ENCODE measurements around the gene DCANP1. TPM values are rescaled to one million over a fixed set of nuclear protein-coding genes. Genes with fewer than 3 reads are reported as not detected.

The DCANP1 gene
- total RNA-seq, 2 experiments from 2014 or later: not detected

DNA sequence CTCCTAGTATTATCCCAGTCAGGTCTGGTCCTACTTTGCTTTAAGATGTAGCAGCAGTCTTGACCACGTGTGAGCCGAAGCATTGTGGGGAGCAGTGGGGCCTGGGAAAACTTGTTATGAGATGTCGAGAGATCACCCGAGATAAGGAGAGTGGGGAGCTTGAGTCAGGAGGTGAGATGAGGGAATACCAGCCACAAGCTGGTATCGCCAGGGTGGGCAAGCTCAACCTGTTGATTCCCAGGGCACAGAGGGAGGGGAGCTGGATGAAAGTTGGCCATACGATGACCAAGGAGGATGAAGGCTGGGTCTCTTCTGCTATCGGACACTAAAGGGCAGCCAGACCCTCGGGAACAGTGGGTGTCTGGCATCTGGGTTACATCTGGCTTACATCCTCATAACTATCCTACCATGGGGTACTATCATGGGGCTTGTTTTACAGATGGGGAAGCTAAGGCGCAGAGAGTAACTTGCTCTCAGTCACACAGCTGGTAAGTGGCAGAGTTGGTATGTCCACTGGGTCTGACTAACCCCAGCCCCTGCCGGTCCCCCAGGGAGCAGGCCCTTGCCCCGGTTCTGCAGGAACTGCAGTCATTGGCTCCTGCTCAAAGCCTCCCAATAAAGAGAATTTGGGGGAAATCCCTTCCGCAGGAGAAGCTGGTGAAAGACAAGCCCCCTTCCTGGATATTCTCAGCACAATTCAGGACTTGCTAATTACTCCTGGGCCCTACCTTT is 18.4 kb upstream of the DCANP1 start:
- Histone ChIP-seq H3K27ac (ENCODE audit: low read depth, low read length, poor library complexity, severe bottlenecking) (no peak overlapping the region), H3K4me3 (ENCODE audit: low read depth, low read length, poor library complexity, severe bottlenecking) (no peak overlapping the region), H3K9me2 (ENCODE audit: insufficient read depth, low read length) (no peaks in the 10 kb centered on the region), H3K4me1 (ENCODE audit: insufficient read depth, low read length, poor library complexity, severe bottlenecking) (no peaks in the 10 kb centered on the region), H3K4me2 (ENCODE audit: low read length) (no peak overlapping the region), H3K79me2 (ENCODE audit: insufficient read depth, low read depth, low read length) (no peaks in the 10 kb centered on the region), H3K9me3 (ENCODE audit: low read length) (no peaks in the 10 kb centered on the region), H2AFZ (ENCODE audit: low read length) (no peak overlapping the region), H3K36me3 (ENCODE audit: insufficient read depth, low read length) (no peaks in the 10 kb centered on the region), H4K20me1 (ENCODE audit: insufficient read depth, low read length) (no peaks in the 10 kb centered on the region)
- POLR2A ChIA-PET: no interaction called here
- TF ChIP-seq, protein P1, sequence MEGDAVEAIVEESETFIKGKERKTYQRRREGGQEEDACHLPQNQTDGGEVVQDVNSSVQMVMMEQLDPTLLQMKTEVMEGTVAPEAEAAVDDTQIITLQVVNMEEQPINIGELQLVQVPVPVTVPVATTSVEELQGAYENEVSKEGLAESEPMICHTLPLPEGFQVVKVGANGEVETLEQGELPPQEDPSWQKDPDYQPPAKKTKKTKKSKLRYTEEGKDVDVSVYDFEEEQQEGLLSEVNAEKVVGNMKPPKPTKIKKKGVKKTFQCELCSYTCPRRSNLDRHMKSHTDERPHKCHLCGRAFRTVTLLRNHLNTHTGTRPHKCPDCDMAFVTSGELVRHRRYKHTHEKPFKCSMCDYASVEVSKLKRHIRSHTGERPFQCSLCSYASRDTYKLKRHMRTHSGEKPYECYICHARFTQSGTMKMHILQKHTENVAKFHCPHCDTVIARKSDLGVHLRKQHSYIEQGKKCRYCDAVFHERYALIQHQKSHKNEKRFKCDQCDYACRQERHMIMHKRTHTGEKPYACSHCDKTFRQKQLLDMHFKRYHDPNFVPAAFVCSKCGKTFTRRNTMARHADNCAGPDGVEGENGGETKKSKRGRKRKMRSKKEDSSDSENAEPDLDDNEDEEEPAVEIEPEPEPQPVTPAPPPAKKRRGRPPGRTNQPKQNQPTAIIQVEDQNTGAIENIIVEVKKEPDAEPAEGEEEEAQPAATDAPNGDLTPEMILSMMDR (conservative IDR thresholded peaks at IDR 0.05; ENCODE audit: low read length): no peak
- no peak for TF ChIP-seq EZH2phosphoT487 (IDR thresholded peaks at IDR 0.05; ENCODE audit: borderline replicate concordance, low read depth, low read length)
- BruUV-seq (replicated peaks): no TSS peak
- no peak for DNase-seq (ENCODE audit: low spot score)
- CTCF ChIA-PET (ENCODE audit: unreplicated experiment): no interaction called here
- intact Hi-C loops (cut with micrococcal nuclease; ENCODE audit: unreplicated experiment): loop anchor here (10.0 kb wide), 1 partner anchor 369 kb away; the partner anchor contains the start of gene SLC25A48

DNA sequence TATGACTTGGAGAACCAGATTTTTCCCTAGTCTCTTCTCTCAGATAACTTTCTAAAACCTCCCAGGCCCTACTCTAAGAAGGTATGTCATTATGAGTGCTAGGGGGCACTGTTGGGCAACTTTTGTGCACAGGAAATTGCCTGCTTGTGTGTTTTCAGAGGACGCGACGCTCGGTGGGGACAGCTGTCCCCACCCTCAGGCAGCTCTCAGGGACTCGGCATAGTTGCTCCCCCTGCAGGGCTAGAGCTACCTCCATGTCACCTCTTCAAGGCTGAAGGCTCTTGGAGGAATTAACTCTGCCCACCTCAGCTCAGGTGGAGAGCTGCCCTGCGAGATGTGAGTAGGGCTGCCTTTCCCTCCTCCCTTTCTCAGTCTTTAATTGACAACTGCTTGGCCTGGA is 15.2 kb upstream of the DCANP1 start:
- no peaks in the 10 kb centered on the region for H4K20me1 ChIP-seq (ENCODE audit: insufficient read depth, low read length)
- no peaks in the 10 kb centered on the region for H3K9me3 ChIP-seq (ENCODE audit: low read length)
- no peak overlapping the region for H3K4me3 ChIP-seq (ENCODE audit: low read depth, low read length, poor library complexity, severe bottlenecking)
- no peak overlapping the region for H3K27ac ChIP-seq (ENCODE audit: low read depth, low read length, poor library complexity, severe bottlenecking)
- no peaks in the 10 kb centered on the region for H3K79me2 ChIP-seq (ENCODE audit: insufficient read depth, low read depth, low read length)
- peak; percentile 85 for DNase-seq (ENCODE audit: low spot score)
- no TSS peak for BruUV-seq (replicated peaks)
- no peak for TF ChIP-seq EZH2phosphoT487 (IDR thresholded peaks at IDR 0.05; ENCODE audit: borderline replicate concordance, low read depth, low read length)
- TF ChIP-seq, protein P1 (conservative IDR thresholded peaks at IDR 0.05; ENCODE audit: low read length): peak; percentile 83
- no peak overlapping the region for H3K4me2 ChIP-seq (ENCODE audit: low read length)
- POLR2A ChIA-PET: no interaction called here
- CTCF ChIA-PET (ENCODE audit: unreplicated experiment): interaction anchor here (0.7 to 1.4 kb wide), 2 partner anchors 10 to 104 kb away, joined by 4 to 6 read pairs; partner anchors contain the start of gene TIFAB
- intact Hi-C loops (cut with micrococcal nuclease; ENCODE audit: unreplicated experiment): loop anchor here (10.0 kb wide), 1 partner anchor 372 kb away; the partner anchor contains the start of gene SLC25A48
- H3K4me1 ChIP-seq (ENCODE audit: insufficient read depth, low read length, poor library complexity, severe bottlenecking): no peaks in the 10 kb centered on the region
- no peaks in the 10 kb centered on the region for H3K36me3 ChIP-seq (ENCODE audit: insufficient read depth, low read length)
- no peak overlapping the region for H2AFZ ChIP-seq (ENCODE audit: low read length)
- no peaks in the 10 kb centered on the region for H3K9me2 ChIP-seq (ENCODE audit: insufficient read depth, low read length)
